Suprapubic skin (tissue), 4 donors: Measurements from ENCODE around the gene NOP14. TPM values are rescaled to one million over a fixed set of nuclear protein-coding genes. Genes with fewer than 3 reads are reported as not detected.

ENCODE experiments used
- DNase-seq, 2 donors: peaks; one replicate each; pipeline ENCODE4 v3.0.0-alpha.2; 2019; ENCODE audit warnings: low spot score in 2 of 2
- H3K27ac ChIP-seq: fragments of 200-600 bp; sonication (generic); one replicate; pipeline ENCODE4 v1.5.1; 2019
- H3K27me3 ChIP-seq: fragments of 200-600 bp; sonication (generic); one replicate; pipeline ENCODE4 v1.5.1; 2019
- H3K36me3 ChIP-seq: fragments of 200-600 bp; sonication (generic); one replicate; pipeline ENCODE4 v1.5.1; 2019
- H3K4me1 ChIP-seq: fragments of 200-600 bp; sonication (generic); one replicate; pipeline ENCODE4 v1.5.1; 2019
- H3K4me3 ChIP-seq: fragments of 200-600 bp; sonication (generic); one replicate; pipeline ENCODE4 v1.5.1; 2019; ENCODE audit warnings: mild to moderate bottlenecking
- H3K9me3 ChIP-seq: fragments of 200-600 bp; sonication (generic); one replicate; pipeline ENCODE4 v1.5.1; 2019
- CTCF ChIP-seq, 2 donors: fragments of 200-600 bp in 1 of 2; fragments of 450-650 bp in 1 of 2; sonication (generic) in 1 of 2; IDR thresholded peaks; one replicate each; pipeline ENCODE4 v1.5.1; 2016 to 2019; ENCODE audit warnings: antibody characterized with exemption in 2 of 2, mild to moderate bottlenecking in 1 of 2, moderate library complexity in 1 of 2
- EP300 ChIP-seq: sonication (generic); formaldehyde crosslinking; IDR thresholded peaks from one replicate; pipeline ENCODE4 v1.6.1; 2017; ENCODE audit warnings: antibody characterized with exemption
- POLR2A ChIP-seq, 2 donors: fragments of 450-650 bp; IDR thresholded peaks; one replicate each; pipeline ENCODE4 v1.6.1; 2017; ENCODE audit warnings: antibody characterized with exemption in 2 of 2, mild to moderate bottlenecking in 2 of 2, moderate library complexity in 2 of 2
- POLR2AphosphoS5 ChIP-seq, 3 donors: sonication (generic); formaldehyde crosslinking; IDR thresholded peaks; one replicate each; pipeline ENCODE4 v1.6.1; 2017; ENCODE audit warnings: antibody characterized with exemption in 3 of 3
- WGBS: methylation state at CpG from one replicate; pipeline ENCODE4 v1.1.5; 2018; 5-methylcytosine and 5-hydroxymethylcytosine counted together
- total RNA-seq, 4 donors: library from RNA; depleted of rRNA; stranded (reverse); fragments of >200 nt; gene quantifications; one replicate each; pipeline ENCODE4 v1.1.0, GENCODE V29; 2016

The NOP14 gene
- total RNA-seq, 4 donors from 2014 or later: 23.4 to 30.8 (median 27.1) TPM

- peaks cover 10% of the 10 kb centered on the region for H3K4me1 ChIP-seq
- H3K4me3 ChIP-seq: no peak overlapping the region
- 96% methylated on average over 20 of the region's 20 CpGs for WGBS
- H3K27ac ChIP-seq: no peak overlapping the region
- TF ChIP-seq EP300 (no peak), POLR2AphosphoS5 (IDR thresholded peaks at IDR 0.05) (no peak), POLR2A (IDR thresholded peaks at IDR 0.05) (no peak)
- H3K9me3 ChIP-seq: no peaks in the 10 kb centered on the region
- no peaks in the 10 kb centered on the region for H3K27me3 ChIP-seq
- peaks cover 100% of the 10 kb centered on the region for H3K36me3 ChIP-seq
- DNase-seq: peak in 1 of 2 donors; percentile 42
Observed at GRCh38 chr4:2943364-2944090, 19.7 kb downstream of the NOP14 start.

- Histone ChIP-seq H3K36me3 (peaks cover 100% of the 10 kb centered on the region), H3K4me1 (peaks cover 8% of the 10 kb centered on the region), H3K27me3 (no peaks in the 10 kb centered on the region), H3K4me3 (no peak overlapping the region), H3K27ac (no peak overlapping the region), H3K9me3 (no peaks in the 10 kb centered on the region)
- no peak for TF ChIP-seq POLR2AphosphoS5 (IDR thresholded peaks at IDR 0.05)
- no peak for TF ChIP-seq POLR2A (IDR thresholded peaks at IDR 0.05)
- TF ChIP-seq CTCF (IDR thresholded peaks at IDR 0.05): no peak
- no peak for TF ChIP-seq EP300
- 63% methylated on average over 18 of the region's 31 CpGs for WGBS
- DNase-seq: peak; percentile 69 to 77
Observed at GRCh38 chr4:2942532-2943363, 20.5 kb downstream of the NOP14 start.

GRCh38 chr4:2942037-2942531 is 21.1 kb downstream of the NOP14 start:
- H3K36me3 ChIP-seq: peaks cover 95% of the 10 kb centered on the region
- 90% methylated on average over 19 of the region's 21 CpGs for WGBS
- no peak for DNase-seq
- peaks cover 15% of the 10 kb centered on the region for H3K4me1 ChIP-seq
- no peaks in the 10 kb centered on the region for H3K9me3 ChIP-seq
- TF ChIP-seq CTCF (IDR thresholded peaks at IDR 0.05): no peak
- TF ChIP-seq POLR2A (IDR thresholded peaks at IDR 0.05): no peak
- no peak for TF ChIP-seq POLR2AphosphoS5 (IDR thresholded peaks at IDR 0.05)
- TF ChIP-seq EP300: no peak
- no peak overlapping the region for H3K4me3 ChIP-seq
- no peak overlapping the region for H3K27ac ChIP-seq
- no peaks in the 10 kb centered on the region for H3K27me3 ChIP-seq

GRCh38 chr4:2941138-2942036 is 21.8 kb downstream of the NOP14 start:
- H3K4me1 ChIP-seq: peaks cover 22% of the 10 kb centered on the region
- H3K27ac ChIP-seq: no peak overlapping the region
- TF ChIP-seq POLR2AphosphoS5 (IDR thresholded peaks at IDR 0.05) (no peak), CTCF (IDR thresholded peaks at IDR 0.05) (no peak), POLR2A (IDR thresholded peaks at IDR 0.05) (no peak), EP300 (no peak)
- H3K27me3 ChIP-seq: no peaks in the 10 kb centered on the region
- 90% methylated on average over 16 of the region's 24 CpGs for WGBS
- H3K9me3 ChIP-seq: no peaks in the 10 kb centered on the region
- no peak for DNase-seq
- H3K4me3 ChIP-seq: no peak overlapping the region
- peaks cover 88% of the 10 kb centered on the region for H3K36me3 ChIP-seq
